NCI-H1092 treated with DMSO at 0.1 percent for 48 hours (cell line): ENCODE measurements around the gene WDR76.

Experiments
- DNase-seq: peaks from one replicate; lab custom pipeline; 2025; lab: John Stamatoyannopoulos, UW

WDR76 gene

GRCh38 chr15:43913941-43914340, 87.1 kb downstream of the WDR76 start:
- no peak for DNase-seq

DNA sequence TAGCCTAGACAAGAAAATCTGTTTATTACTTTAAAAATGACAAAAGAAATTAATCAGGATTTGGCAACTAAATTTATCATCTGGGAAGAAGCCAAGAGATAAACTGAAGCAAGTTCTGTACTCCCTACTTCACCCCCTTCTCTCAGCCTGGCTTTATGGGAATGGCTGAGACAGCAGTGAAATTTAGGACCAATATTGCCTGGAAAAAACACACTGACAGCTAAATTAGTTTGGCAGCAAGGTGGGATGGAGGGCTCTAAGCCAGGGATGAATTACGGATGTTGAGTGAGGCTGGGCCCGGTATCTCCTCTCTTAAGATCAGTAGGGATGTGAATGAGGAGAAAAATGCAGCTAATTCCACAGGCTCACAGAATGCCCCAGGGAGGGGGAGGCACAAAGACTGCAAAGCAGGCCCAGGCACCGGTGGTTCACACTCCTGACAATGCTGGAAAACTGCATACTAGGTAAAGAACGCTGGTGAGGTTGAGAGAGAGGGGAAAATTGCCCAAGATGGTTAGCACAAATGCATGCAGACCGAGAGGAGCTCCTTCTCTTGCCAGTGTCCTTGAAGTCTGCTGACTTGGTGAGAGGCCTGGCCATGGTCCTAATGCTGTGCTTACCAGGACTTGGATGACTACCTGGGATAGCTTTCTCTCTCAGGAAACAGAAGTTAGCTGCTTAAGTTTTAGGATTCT, 89.0 kb downstream of the WDR76 start:
- DNase-seq, result no peak

DNA sequence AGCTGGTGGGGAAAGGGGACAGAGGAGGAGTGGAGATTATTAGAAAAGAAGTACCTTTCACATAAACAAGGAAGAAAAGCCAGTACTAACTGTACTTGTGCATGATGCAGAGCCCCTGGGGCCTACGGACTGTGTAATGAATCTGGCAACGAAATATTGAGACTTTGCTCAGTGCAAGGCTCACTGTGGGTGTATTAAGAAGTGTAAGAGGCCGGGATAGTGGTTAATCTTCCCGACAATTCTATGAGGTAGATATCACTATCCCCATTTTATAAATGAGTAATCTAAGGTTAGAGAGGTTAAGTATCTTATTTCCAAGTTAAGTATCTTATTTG, 89.5 kb downstream of the WDR76 start:
- no peak for DNase-seq
